CD4-positive, alpha-beta T cell treated with Interleukin-6 at 100 ng/mL for 8 hours (primary cell): ENCODE results near the gene TBC1D5.

Experiments used
- DNase-seq: peaks from one replicate; pipeline ENCODE4 v3.0.0-alpha.2; 2020; ENCODE audit warnings: mixed read lengths, low spot score

Gene TBC1D5

GRCh38 chr3:17585394-17586325 lies 156.8 kb downstream of the TBC1D5 start:
- DNase-seq: no peak

- DNase-seq: no peak
Observed at GRCh38 chr3:17584066-17584465, 158.4 kb downstream of the TBC1D5 start.

- no peak for DNase-seq
Observed at GRCh38 chr3:17583530-17583929, 158.9 kb downstream of the TBC1D5 start.

DNA sequence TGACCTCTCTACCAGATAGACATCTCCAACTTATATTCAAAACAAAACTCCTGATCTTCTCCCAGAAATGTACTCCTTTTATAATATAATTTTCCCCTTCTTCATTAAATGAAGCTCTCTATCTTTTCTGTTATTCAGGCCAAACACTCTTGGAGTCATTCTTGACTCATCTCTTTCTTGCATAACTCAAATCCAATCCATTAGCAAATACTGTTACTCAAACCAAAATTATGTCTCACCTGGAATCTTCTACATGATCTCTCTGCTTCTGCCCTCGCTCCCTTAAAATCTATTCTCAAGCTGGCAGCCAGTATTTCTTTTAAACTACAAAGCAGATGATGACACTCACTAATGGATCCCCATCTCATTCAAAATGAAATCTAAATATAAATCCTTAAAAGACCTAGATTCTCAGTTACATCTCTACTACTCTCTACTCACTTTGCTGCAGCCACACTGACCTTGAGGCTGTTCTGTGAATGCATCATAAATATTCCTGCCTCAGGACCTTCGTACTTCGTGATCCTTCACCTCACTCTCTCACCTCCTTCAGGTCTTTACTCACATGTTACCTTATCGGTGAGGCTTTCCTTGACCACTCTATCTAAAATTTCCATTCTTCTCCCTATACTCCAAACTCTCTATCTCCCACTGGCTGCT lies 160.9 kb downstream of the TBC1D5 start:
- DNase-seq: no peak

DNA sequence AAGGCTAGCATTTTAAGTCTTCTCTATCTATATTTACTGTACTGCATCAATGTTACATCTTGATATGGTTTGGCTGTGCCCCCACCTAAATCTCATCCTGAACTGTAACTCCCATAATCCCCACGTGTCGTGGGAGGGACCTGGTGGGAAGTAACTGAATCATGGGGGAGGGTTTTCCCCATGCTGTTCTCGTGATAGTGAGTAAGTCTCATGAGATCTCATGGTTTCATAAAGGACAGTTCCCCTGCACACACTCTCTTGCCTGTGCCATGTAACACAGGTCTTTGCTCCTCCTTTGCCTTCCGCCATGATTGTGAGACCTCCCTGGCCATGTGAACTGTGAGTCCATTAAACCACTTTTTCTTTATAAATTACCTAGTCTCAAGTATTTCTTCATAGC lies 161.5 kb downstream of the TBC1D5 start:
- DNase-seq: no peak

DNA sequence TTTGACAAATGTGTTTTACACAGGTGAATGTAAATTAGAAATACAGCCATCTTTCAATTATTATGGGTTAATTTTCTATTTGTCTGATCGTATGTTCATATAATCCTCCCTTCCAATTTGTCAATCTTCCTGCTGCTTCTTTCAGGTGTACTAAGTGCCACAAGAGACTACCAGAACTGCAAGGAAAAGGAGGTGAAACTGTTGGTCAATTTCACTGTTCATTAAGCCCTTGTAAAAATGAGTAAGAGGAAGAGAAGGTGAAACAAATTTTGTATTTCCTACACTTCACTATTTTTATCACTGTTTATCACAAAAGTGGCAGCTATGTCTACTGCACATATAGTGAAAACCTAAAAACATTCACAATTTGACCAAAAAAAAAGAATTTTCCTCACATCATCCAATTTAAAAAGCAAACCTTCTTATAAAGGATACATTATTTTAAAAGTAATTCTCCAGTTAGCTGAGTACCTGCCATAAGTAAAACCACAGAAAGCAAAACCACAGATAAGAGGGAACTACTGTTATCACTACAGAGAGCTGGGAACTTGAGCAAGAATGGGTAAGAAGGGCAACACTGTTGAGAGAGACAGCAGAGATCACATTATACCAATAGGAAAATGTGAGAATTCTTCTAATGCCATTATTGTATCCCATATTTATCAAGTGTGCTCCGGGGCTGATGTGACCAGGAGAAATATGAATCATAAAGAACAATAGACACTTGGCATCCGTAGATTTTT lies 163.0 kb downstream of the TBC1D5 start:
- no peak for DNase-seq

DNA sequence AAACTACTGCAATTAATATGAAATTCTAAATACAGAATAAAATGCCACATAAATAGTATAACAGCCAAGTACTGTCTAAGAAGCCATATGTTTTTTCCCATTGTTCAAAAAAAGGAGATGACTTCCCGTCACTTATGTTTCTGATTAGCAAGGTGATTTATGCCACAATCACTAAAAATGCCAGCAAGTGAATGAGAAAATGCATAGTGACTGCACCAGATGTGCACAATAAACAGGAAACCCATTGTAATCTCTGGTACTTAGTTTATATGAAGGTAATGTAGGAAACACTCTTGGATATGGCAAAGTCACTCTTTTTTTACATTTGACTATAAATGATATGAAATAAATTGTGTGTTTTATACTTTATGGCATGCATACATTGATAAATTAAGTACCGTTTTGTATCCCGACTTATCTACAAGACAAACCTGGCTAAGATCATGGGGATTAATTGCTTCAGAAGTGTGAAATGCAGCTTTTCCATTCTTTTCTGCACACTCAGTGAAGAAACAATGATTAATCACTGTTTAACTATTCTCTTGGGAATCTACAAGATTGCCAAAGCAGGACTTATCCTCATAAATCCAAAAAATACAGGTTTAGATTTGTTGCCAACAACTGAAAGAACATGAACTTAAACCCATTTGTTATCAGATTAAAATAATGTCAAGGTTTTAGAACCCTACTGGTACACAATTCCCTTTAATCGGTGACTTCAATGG lies 164.5 kb downstream of the TBC1D5 start:
- no peak for DNase-seq

DNA sequence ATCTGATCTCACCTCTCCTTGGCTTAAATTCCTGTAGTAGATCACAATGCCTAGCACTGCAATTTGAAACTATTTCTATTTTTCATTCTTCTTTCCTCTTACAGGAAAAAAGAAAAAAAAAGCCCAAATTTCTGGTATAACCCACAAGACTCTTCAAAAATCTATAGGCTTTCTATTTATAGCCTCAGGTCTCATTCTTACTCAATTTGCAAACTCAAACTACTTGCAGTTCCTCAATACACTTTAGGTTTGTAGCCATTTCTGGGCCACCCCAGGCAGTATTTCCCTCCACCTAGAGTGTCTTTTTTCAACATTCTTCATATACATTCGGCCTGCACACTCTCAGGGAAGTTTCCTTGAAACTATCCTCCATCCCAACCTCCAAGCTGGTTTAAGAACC lies 169.0 kb downstream of the TBC1D5 start:
- DNase-seq: no peak

DNA sequence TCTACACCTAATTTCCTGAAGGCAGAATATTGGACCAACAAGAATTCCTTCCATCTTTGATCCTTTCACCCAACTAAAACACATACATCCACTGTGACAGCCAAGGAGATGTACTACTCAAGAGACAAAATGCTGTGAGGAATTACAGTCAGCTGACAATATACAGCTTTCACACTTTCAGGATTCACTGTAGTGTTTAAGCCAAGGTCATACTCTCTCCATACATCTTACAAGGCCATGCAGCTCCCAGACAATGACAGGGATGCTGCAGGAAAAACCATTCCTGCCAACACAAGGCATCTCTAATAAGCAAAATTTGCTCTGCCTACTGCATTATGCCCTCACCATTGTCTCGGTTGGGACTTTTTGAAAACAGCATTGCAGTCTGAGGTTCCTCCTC lies 170.7 kb downstream of the TBC1D5 start:
- DNase-seq: no peak

DNA sequence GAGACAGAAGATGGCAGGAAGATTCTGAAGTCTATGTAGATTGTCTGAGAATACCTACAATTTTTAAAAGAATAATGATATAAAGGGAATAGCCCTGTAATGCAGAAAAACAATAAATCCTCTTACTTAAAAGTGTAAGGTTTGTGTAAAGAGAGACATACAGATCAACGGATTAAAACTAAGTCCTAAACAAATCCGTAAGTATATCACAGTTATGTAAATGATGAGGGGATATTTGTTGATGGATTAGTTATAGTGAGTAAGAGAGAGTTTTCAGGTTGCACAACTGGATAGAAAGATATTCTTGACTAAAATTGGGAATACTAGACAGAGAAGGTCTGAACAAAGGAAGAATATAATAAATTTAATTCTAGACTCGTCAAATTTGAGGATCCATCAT lies 179.6 kb downstream of the TBC1D5 start:
- no peak for DNase-seq

GRCh38 chr3:17558565-17558964 lies 183.9 kb downstream of the TBC1D5 start:
- DNase-seq: no peak

DNA sequence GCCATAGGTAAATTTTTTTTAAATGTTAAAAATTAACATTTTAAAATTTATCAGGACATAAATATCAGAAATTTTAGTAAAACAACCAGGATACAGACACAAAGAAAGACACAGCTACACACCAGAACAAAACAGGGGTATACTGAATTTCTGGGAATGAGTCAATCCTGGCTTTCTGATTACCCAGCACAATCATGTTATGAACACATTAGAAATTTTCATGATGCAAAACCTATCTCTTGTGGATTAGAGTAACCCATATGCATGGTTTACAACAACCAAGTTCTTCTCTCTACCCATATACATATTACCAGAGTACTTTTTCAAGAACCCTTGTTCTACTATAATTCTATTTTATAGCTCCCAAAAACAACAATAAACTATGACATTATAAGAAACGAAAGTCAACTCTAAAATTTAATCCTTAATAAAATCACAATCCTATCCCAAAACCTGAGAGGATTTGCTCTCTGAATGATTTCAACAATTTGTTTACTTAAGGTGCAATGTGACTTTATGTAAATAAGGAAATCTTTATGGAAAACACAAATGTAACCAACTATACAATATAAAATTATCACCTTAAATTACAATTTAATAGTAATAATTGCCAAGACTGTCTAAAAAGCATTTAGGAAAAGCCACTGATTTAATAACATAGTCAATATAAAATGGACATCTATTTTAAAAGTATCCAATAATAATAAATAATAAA lies 184.5 kb downstream of the TBC1D5 start:
- DNase-seq: no peak

- no peak for DNase-seq
Observed at GRCh38 chr3:17555525-17555924, 186.9 kb downstream of the TBC1D5 start.

GRCh38 chr3:17554078-17554477 lies 188.4 kb downstream of the TBC1D5 start:
- no peak for DNase-seq

DNA sequence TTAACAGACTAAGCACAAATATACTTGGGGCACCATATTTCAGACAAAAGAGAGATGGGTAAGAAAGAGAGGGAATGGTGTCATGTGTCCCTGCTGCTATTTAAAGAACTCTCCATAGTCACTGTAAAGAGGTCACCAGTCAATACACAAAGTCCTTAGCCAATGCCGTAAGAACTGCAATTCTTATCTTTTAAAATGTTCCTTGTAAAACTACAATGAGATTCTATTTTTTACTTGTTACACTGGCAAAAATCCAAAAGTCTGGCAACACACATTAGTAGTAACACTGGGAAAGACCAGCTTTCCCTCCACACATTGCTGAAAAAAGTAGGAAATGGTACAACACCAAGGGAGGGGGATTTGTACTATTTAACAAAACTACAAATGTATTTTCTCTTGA lies 189.4 kb downstream of the TBC1D5 start:
- no peak for DNase-seq

GRCh38 chr3:17552351-17552750 lies 190.1 kb downstream of the TBC1D5 start:
- DNase-seq: no peak

DNA sequence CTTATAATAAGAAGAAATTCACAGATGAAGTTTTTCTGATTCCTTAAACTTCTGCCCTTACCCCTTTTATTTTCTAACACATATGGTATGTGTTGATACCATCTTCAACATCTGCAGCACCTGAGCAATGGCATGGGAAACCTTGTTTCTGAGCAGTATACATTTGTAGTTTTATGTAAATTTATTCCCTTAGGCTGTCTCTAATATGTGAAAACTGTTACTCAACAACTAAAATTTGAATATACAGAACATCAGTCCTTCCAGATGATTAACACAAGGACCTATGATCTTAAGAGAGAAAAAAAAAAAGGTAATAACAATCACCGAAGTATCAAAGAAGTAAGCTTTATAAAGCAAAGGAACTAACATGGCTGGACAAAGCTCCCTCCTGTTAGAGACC lies 190.5 kb downstream of the TBC1D5 start:
- DNase-seq: no peak

- no peak for DNase-seq
Observed at GRCh38 chr3:17551333-17551732, 191.1 kb downstream of the TBC1D5 start.

- no peak for DNase-seq
Observed at GRCh38 chr3:17550624-17551023, 191.8 kb downstream of the TBC1D5 start.

- no peak for DNase-seq
Observed at GRCh38 chr3:17546500-17547255, 195.8 kb downstream of the TBC1D5 start.

DNA sequence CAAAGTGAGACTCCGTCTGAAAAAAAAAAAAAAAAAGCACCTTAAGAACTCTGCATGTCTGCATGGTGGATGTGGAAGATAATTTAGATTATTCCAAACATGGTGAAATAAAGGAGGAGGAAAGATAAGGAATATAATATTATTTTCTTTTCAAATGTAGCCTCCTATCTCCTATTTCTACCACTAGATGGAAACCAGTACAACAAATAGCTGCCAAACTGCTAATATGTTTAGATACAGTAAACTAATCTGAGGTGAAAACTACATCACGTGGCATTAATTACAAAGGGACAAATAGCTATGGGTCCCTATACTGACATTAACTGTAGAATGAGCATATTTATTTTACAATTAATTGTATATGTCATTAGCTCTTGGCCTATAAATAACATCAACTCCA lies 197.8 kb downstream of the TBC1D5 start:
- DNase-seq: no peak
